H9 (cell line): Measurements from ENCODE around the gene CCDC148. TPM values are rescaled to one million over a fixed set of nuclear protein-coding genes. Genes with fewer than 3 reads are reported as not detected.

Source experiments
- DNase-seq: peaks from one replicate; pipeline ENCODE4 v3.0.0-alpha.2; 2017
- H2AFZ ChIP-seq: one replicate; pipeline ENCODE4 v1.6.1; 2013; ENCODE audit warnings: mild to moderate bottlenecking, low read length, control low read depth, moderate library complexity
- H2AK5ac ChIP-seq: 2 replicates; pipeline ENCODE4 v1.6.1; 2013; ENCODE audit warnings: low read length, control low read depth, mixed read lengths; ENCODE audit not compliant: insufficient read length
- H2BK120ac ChIP-seq: one replicate; pipeline ENCODE4 v1.6.1; 2013; ENCODE audit warnings: low read depth, mild to moderate bottlenecking, low read length, control low read depth, inconsistent platforms; ENCODE audit not compliant: poor library complexity, severe bottlenecking
- H2BK12ac ChIP-seq: 2 replicates; pipeline ENCODE4 v1.6.1; 2013; ENCODE audit warnings: low read length, control low read depth, mixed read lengths, low read depth; ENCODE audit not compliant: insufficient read length
- H2BK15ac ChIP-seq: 2 replicates; pipeline ENCODE4 v1.6.1; 2013; ENCODE audit warnings: low read depth, low read length, control low read depth
- H2BK20ac ChIP-seq: one replicate; pipeline ENCODE4 v1.6.1; 2013; ENCODE audit warnings: low read depth, mild to moderate bottlenecking, low read length, control low read depth, inconsistent platforms; ENCODE audit not compliant: poor library complexity, severe bottlenecking
- H2BK5ac ChIP-seq: 2 replicates; pipeline ENCODE4 v1.6.1; 2013; ENCODE audit warnings: low read length, control low read depth, mixed read lengths; ENCODE audit not compliant: insufficient read length
- H3K14ac ChIP-seq: 2 replicates; pipeline ENCODE4 v1.6.1; 2013; ENCODE audit warnings: low read length, control low read depth; ENCODE audit not compliant: insufficient read depth
- H3K18ac ChIP-seq: 2 replicates; pipeline ENCODE4 v1.6.1; 2013; ENCODE audit warnings: low read depth, mild to moderate bottlenecking, mixed read lengths, low read length, control low read depth; ENCODE audit not compliant: insufficient read length
- H3K23ac ChIP-seq: 2 replicates; pipeline ENCODE4 v1.6.1; 2013; ENCODE audit warnings: low read length, control low read depth, mixed read lengths, low read depth; ENCODE audit not compliant: insufficient read length
- H3K23me2 ChIP-seq: 2 replicates; pipeline ENCODE4 v1.6.1; 2013; ENCODE audit warnings: low read depth, mild to moderate bottlenecking, mixed read lengths, low read length, control low read depth; ENCODE audit not compliant: insufficient read length, poor library complexity, severe bottlenecking
- H3K27ac ChIP-seq: 2 replicates; pipeline ENCODE4 v1.5.1; 2013; ENCODE audit warnings: low read length, control low read depth, mixed read lengths, low read depth; ENCODE audit not compliant: insufficient read length
- H3K27me3 ChIP-seq: 2 replicates; pipeline ENCODE4 v1.6.1; 2013; ENCODE audit warnings: low read length, control low read depth, inconsistent platforms; ENCODE audit not compliant: insufficient read depth
- H3K4ac ChIP-seq: 2 replicates; pipeline ENCODE4 v1.6.1; 2013; ENCODE audit warnings: low read depth, mild to moderate bottlenecking, control low read depth, inconsistent platforms, low read length, moderate library complexity
- H3K4me1 ChIP-seq: 2 replicates; pipeline ENCODE4 v1.6.1; 2013; ENCODE audit warnings: low read length, control low read depth, inconsistent platforms; ENCODE audit not compliant: insufficient read depth
- H3K4me2 ChIP-seq: 2 replicates; pipeline ENCODE4 v1.6.1; 2013; ENCODE audit warnings: low read length, control low read depth, mixed read lengths; ENCODE audit not compliant: insufficient read length, insufficient read depth
- H3K56ac ChIP-seq: 2 replicates; pipeline ENCODE4 v1.6.1; 2013; ENCODE audit warnings: low read depth, mild to moderate bottlenecking, mixed read lengths, low read length, control low read depth; ENCODE audit not compliant: insufficient read length
- H3K79me1 ChIP-seq: 2 replicates; pipeline ENCODE4 v1.6.1; 2013; ENCODE audit warnings: low read depth, mild to moderate bottlenecking, moderate library complexity, low read length, control low read depth, inconsistent platforms; ENCODE audit not compliant: insufficient read depth, poor library complexity, severe bottlenecking
- H3K79me2 ChIP-seq: 2 replicates; pipeline ENCODE4 v1.6.1; 2013; ENCODE audit warnings: low read length, control low read depth, inconsistent platforms; ENCODE audit not compliant: insufficient read depth
- H3K9ac ChIP-seq: 2 replicates; pipeline ENCODE4 v1.6.1; 2013; ENCODE audit warnings: low read length, control low read depth, mixed read lengths; ENCODE audit not compliant: insufficient read length; ENCODE audit errors: extremely low read depth
- H3K9me3 ChIP-seq: one replicate; pipeline ENCODE4 v1.6.1; 2013; ENCODE audit warnings: low read depth, low read length, inconsistent platforms; ENCODE audit not compliant: control insufficient read depth
- H3T11ph ChIP-seq: one replicate; pipeline ENCODE4 v1.6.1; 2013; ENCODE audit warnings: mild to moderate bottlenecking, low read length, control low read depth, inconsistent platforms
- H4K20me1 ChIP-seq: one replicate; pipeline ENCODE4 v1.6.1; 2013; ENCODE audit not compliant: control insufficient read depth, insufficient read length, insufficient read depth
- H4K5ac ChIP-seq: 2 replicates; pipeline ENCODE4 v1.6.1; 2013; ENCODE audit warnings: low read depth, mild to moderate bottlenecking, mixed read lengths, low read length, control low read depth; ENCODE audit not compliant: insufficient read length
- H4K8ac ChIP-seq: replicated peaks from 2 replicates; pipeline ENCODE4 v1.6.1; 2013; ENCODE audit warnings: low read length, control low read depth, mixed read lengths, low read depth; ENCODE audit not compliant: insufficient read length
- H4K91ac ChIP-seq: 2 replicates; pipeline ENCODE4 v1.6.1; 2013; ENCODE audit warnings: low read depth, mild to moderate bottlenecking, moderate library complexity, mixed read lengths, low read length, control low read depth; ENCODE audit not compliant: insufficient read length
- H3K27ac Mint-ChIP-seq, 3 experiments: 2 replicates in 2 of 3; 3 replicates in 1 of 3; pipeline ENCODE4 v1.8.0; 2020 to 2021; ENCODE audit warnings: mixed read lengths in 3 of 3, mild to moderate bottlenecking in 1 of 3, moderate library complexity in 1 of 3
- H3K27me3 Mint-ChIP-seq: 2 replicates; pipeline ENCODE4 v1.8.0; 2021; ENCODE audit warnings: low read depth, mild to moderate bottlenecking, moderate library complexity, mixed read lengths
- H3K36me3 Mint-ChIP-seq, 3 experiments: 2 replicates in 2 of 3; 3 replicates in 1 of 3; pipeline ENCODE4 v1.8.0; 2020 to 2021; ENCODE audit warnings: low read depth in 3 of 3, mixed read lengths in 3 of 3; ENCODE audit not compliant: insufficient read depth in 1 of 3
- H3K4me1 Mint-ChIP-seq, 2 experiments: 2 replicates each; pipeline ENCODE4 v1.8.0; 2020; ENCODE audit warnings: mixed read lengths in 2 of 2
- H3K4me3 Mint-ChIP-seq, 2 experiments: 2 replicates in 1 of 2; 3 replicates in 1 of 2; pipeline ENCODE4 v1.8.0; 2020 to 2021; ENCODE audit warnings: mild to moderate bottlenecking in 2 of 2, mixed read lengths in 2 of 2, moderate library complexity in 1 of 2
- H3K9me3 Mint-ChIP-seq, 2 experiments: 2 replicates in 1 of 2; 3 replicates in 1 of 2; pipeline ENCODE4 v1.8.0; 2020; ENCODE audit warnings: mild to moderate bottlenecking in 2 of 2, mixed read lengths in 2 of 2, moderate library complexity in 1 of 2
- CTCF ChIP-seq: fragments of 200-600 bp; sonication (generic); conservative IDR thresholded peaks from 3 replicates; pipeline ENCODE4 v1.8.0; 2021; ENCODE audit warnings: antibody characterized with exemption, mild to moderate bottlenecking
- WGBS: extraction: QIAGEN DNeasy Blood & Tissue Kit; methylation state at CpG from one replicate; pipeline ENCODE4 v1.1.7; 2013; ENCODE audit warnings: missing lambda C conversion rate, low lambda C conversion rate, mixed read lengths; ENCODE audit not compliant: insufficient read length; ENCODE audit errors: extremely low coverage; 5-methylcytosine and 5-hydroxymethylcytosine counted together
- total RNA-seq: library from RNA; stranded (reverse); gene quantifications from 2 replicates; pipeline ENCODE4 v1.2.1, GENCODE V29; 2021

The CCDC148 gene
- total RNA-seq, 1 experiment from 2014 or later = 1.5 TPM

- Histone ChIP-seq H2BK20ac (no peak overlapping the region), H3K79me1 (no peaks in the 10 kb centered on the region), H3K9ac (no peak overlapping the region), H2BK15ac (no peak overlapping the region), H3K4me2 (no peak overlapping the region), H3K79me2 (peaks cover 22% of the 10 kb centered on the region; the same call in 1 of the 2 replicates), H3K23ac (no peak overlapping the region), H4K91ac (no peak overlapping the region), H3K18ac (no peak overlapping the region), H3K4ac (no peak overlapping the region), H3T11ph (no peak overlapping the region), H3K27me3 (no peaks in the 10 kb centered on the region), H3K23me2 (peaks cover under 1% of the 10 kb centered on the region), H3K9me3 (no peaks in the 10 kb centered on the region), H3K4me1 (peaks cover 4% of the 10 kb centered on the region; the same call in 1 of the 2 replicates), H2BK12ac (no peak overlapping the region), H2BK5ac (no peak overlapping the region), H3K27ac (no peak overlapping the region), H4K8ac (no peak overlapping the region), H2AFZ (no peak overlapping the region), H4K20me1 (no peaks in the 10 kb centered on the region), H4K5ac (no peak overlapping the region), H2BK120ac (no peak overlapping the region), H2AK5ac (no peak overlapping the region), H3K14ac (no peak overlapping the region), H3K56ac (no peak overlapping the region)
- DNase-seq = no peak
- Mint-ChIP-seq H3K9me3 (no peaks in the 10 kb centered on the region), H3K4me1 (peaks cover 32 to 33% of the 10 kb centered on the region in 2 experiments), H3K27ac (no peak overlapping the region), H3K27me3 (no peaks in the 10 kb centered on the region), H3K4me3 (no peak overlapping the region), H3K36me3 (peaks cover 0 to 6% (median 0%) of the 10 kb centered on the region in 3 experiments; a peak in 2 of 7 replicates)
- no CpG with 5 or more reads among the region's 6 CpGs for WGBS
- TF ChIP-seq CTCF = no peak
These were observed 7.0 kb upstream of the CCDC148 start for GRCh38 chr2:158463496-158464095.
